Activated CD8-positive, alpha-beta memory T cell treated with anti-CD3 and anti-CD28 coated beads for 48 hours (primary cell): Measurements from ENCODE around the gene CARD14.
A peak's percentile ranks its signal among the peaks of the same experiment; 100 is the strongest.
"Not testable (repeated sequence)": the region's sequence is repeated elsewhere in the genome, so short reads cannot be mapped to it uniquely, and the experiment has no call there.

Experiments used
- DNase-seq, 3 experiments: peaks; one replicate each; pipeline ENCODE4 v3.0.0-alpha.2; 2020; ENCODE audit warnings: low read depth in 2 of 3, low spot score in 2 of 3

CARD14 gene

GRCh38 chr17:80147035-80147822, 22.6 kb upstream of the CARD14 start, which contains the start of gene EIF4A3:
Gene EIF4A3 (minus strand): TSS chr17:80147128. CDS start chr17:80146961, 167 bp downstream.
- peak; percentile 83 to 94 (median 87) for DNase-seq

GRCh38 chr17:80151333-80151732, 18.5 kb upstream of the CARD14 start:
- DNase-seq: no peak

- DNase-seq: no peak
Observed at GRCh38 chr17:80152081-80152702, 17.6 kb upstream of the CARD14 start.

GRCh38 chr17:80153004-80153403, 16.8 kb upstream of the CARD14 start:
- no peak for DNase-seq

GRCh38 chr17:80154166-80154565, 15.7 kb upstream of the CARD14 start:
- no peak for DNase-seq

GRCh38 chr17:80155600-80155999, 14.2 kb upstream of the CARD14 start:
- DNase-seq: not testable (repeated sequence)

DNA sequence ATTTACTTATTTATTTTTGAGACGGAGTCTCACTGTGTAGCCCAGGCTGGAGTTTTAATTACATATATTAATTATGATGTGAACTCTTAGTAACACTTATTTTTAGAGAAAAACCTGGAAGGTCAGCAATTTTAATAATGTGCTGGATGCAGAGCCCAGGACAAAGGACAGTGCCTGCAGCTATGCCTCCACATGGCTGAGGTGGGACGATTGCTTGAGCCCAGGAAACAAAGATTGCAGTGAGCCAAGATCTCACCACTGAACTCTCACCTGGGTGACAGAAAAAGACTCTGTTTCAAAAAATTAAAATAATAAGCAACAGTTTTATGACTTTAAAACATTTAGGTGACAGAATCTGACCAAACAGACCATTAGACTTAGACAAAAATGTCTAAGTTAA, 11.0 kb upstream of the CARD14 start:
- no peak for DNase-seq

DNA sequence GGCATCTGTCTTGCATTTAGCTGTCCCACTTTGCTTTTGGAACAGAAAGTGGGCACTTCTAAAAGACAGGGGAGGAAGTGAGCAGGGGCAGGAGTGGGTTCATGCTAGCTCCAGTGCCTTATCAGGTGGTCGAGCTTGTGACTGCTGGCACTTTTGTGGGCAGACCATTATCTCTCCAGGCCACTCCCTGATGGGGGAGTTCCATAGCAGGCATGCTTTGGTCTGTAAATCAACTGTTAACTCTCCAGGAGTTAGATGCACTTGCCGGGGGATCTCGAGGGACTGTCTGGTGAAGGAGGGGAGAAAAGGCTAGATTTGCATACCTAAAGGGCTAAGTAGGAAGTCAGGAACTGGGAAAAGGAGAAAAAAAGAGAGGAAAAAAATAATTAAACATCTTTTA, 9.3 kb upstream of the CARD14 start:
- DNase-seq: no peak

DNA sequence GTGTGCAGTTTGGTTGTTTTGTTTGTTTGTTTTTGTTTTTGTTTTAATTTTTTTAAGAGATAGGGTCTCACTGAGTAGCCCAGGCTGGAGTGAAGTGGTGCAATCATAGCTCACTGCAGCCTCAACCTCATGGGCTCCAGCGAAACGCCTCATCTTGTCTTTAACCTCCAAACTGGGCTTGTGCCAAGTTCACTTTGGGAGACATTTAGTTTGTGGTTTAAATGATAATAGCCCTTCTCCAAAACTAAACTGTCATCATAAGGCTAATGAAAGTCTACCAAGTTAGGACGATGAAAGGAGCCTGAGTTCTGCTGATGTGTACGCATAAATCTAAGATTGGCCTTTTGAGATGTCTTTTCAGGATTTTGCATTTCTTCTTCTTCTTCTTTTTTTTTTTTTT, 6.5 kb upstream of the CARD14 start:
- no peak for DNase-seq

DNA sequence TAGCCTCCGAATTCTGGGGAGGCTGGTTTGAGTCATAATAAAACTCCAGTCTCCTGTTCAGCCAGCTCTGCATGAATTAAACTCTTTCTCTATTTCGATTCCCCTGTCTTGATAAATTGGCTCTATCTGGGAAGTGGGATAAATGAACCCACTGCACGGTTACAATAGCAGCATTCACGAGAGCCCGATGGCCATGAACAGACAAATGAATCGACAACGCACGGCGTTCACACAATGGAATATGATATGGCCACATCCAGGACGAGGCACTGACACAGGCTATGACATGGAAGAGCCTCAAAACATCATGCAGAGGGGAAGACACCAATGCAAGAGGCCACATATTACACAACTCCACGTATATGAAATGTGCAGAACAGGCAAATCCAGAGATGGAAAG, 5.6 kb upstream of the CARD14 start:
- no peak for DNase-seq

- no peak for DNase-seq
Observed at GRCh38 chr17:80166446-80166845, 3.4 kb upstream of the CARD14 start.

DNA sequence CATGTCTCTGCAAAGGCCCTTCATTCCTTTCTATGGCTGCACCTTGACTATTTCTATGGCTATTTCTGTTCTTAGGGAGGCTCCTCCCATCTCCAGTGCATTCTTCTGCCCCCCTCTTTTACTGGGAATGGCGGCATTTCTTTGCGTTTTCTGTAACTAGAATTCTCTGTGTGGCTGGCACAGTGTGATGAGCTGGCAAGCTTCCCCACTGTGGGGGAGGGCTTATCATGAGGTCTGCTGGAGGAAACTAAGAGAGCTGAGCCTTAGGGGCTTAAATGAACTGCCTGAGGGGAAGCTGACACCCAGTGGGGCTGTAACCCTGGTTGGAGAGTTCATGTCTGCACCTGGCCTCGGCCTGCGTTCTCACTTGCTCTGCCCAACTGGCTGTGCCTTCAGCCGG, 1.5 kb upstream of the CARD14 start:
- DNase-seq: no peak

GRCh38 chr17:80169107-80169506, 723 bp upstream of the CARD14 start:
- DNase-seq: no peak

- DNase-seq: no peak
Observed at GRCh38 chr17:80171681-80172080, 1.9 kb downstream of the CARD14 start.

GRCh38 chr17:80173126-80173525, 3.3 kb downstream of the CARD14 start:
- DNase-seq: no peak

DNA sequence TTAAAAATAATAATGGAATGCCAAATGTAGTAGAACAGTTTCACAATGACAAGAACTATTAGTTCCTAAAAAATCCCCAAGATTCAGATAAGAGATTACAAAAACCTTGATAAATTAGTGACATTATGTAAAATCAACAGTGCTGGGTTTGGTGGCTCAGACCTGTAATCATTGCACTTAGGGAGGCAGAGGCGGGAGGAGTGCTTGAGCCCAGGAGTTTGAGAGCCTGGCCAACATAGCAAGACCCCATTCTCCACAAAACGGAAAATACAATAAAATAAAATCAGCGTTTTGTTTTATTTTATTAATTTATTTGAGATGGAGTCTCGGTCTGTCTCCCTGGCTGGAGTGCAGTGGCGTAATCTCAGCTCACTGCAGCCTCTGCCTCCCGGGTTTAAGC, 4.1 kb downstream of the CARD14 start:
- DNase-seq: no peak

DNA sequence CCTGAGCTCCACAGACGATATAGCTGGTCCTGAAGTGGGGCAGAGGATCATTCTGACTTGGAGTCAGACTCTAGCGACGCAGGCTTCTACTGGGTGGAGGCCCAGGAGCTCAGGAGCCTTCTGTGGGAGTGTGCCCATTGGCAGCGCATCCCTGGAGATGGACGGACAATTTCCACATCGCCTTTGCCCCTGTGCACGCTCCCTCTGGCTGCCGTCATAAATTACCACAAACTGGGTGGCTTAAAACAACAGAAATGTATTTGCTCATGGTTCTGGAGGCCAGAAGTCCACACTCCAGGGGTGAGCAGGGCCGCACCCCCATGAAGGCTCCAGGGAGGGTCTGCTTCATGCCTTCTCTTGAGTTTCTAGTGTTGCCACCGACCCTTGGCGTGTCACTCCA, 6.9 kb downstream of the CARD14 start:
- DNase-seq: no peak

- no peak for DNase-seq
Observed at GRCh38 chr17:80177986-80178595, 8.3 kb downstream of the CARD14 start.

GRCh38 chr17:80180192-80180591, 10.4 kb downstream of the CARD14 start:
- DNase-seq: no peak

- DNase-seq: no peak
Observed at GRCh38 chr17:80181431-80181830, 11.6 kb downstream of the CARD14 start.

GRCh38 chr17:80182118-80182844, 12.5 kb downstream of the CARD14 start:
- DNase-seq: no peak

GRCh38 chr17:80182845-80183223, 13.0 kb downstream of the CARD14 start:
- no peak for DNase-seq
